Activated T-cell treated with anti-CD3 and anti-CD28 coated beads, Interleukin-2, amount 50 U/mL, for 24 hours (primary cell): ENCODE data around the gene VEZF1.

Source experiments
- DNase-seq: peaks from one replicate; pipeline ENCODE4 v3.0.0-alpha.2; 2020
- H3K27ac Mint-ChIP-seq: 2 replicates; pipeline ENCODE4 v1.8.0; 2020; ENCODE audit warnings: mild to moderate bottlenecking, mixed read lengths
- H3K27me3 Mint-ChIP-seq: 2 replicates; pipeline ENCODE4 v1.8.0; 2020; ENCODE audit warnings: mixed read lengths
- H3K36me3 Mint-ChIP-seq: 2 replicates; pipeline ENCODE4 v1.8.0; 2020; ENCODE audit warnings: low read depth, mixed read lengths
- H3K4me1 Mint-ChIP-seq: 2 replicates; pipeline ENCODE4 v1.8.0; 2020; ENCODE audit warnings: low read depth, mixed read lengths
- H3K4me3 Mint-ChIP-seq: 2 replicates; pipeline ENCODE4 v1.8.0; 2020; ENCODE audit warnings: mild to moderate bottlenecking, moderate library complexity, mixed read lengths
- H3K9me3 Mint-ChIP-seq: 2 replicates; pipeline ENCODE4 v1.8.0; 2020; ENCODE audit warnings: mixed read lengths

The VEZF1 gene

DNA sequence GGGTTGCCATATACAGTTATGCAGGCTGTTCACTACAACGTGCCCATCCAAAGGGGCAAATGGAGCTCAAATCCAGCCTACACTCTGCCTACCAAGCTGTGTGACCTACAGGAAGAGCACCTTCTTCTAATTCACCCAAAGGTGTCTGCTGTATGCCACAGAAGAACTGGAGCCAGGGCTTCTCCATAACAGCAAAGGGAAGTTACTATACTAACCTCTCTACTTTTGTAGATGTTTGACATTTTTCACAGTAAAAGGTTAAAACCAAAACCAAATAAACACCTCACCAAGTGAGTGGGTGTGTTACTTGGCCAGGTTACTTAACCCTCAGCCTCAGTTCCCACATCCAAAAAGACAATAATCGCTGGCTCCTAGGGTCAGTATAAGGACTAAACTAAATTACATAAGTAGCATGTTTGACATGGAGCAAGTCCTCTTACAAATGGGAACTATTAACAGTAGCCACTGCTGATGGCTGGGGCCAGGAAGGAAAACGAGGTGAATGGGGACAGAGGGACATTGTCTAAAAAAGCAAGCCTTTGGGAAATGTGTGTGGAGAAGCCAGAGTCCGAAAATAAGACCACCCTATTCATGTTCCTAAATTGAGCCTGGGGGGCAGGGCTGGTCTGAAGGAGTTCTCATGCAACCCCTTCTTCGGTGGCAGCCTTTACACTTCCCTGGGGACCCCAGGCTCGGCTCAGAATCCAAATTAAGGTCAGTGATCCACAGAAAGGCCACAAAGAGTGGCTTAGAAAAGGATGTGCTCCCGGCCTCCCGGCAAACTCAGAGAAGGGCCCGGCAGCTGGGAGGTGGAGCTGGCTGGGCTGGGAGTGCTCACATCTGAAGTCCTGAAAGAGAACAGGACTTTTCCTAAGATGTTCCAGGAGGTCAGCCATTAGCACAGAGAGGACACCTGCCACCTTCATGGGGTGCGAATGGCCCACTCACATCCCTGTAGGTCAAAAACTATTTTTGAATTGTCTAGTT lies 46.4 kb downstream of the VEZF1 start:
- H3K9me3 Mint-ChIP-seq: no peaks in the 10 kb centered on the region
- H3K27me3 Mint-ChIP-seq: peaks cover 16% of the 10 kb centered on the region
- no peaks in the 10 kb centered on the region for H3K36me3 Mint-ChIP-seq
- no peak overlapping the region for H3K27ac Mint-ChIP-seq
- DNase-seq: no peak
- peaks cover 26% of the 10 kb centered on the region for H3K4me1 Mint-ChIP-seq
- H3K4me3 Mint-ChIP-seq: no peak overlapping the region

- H3K9me3 Mint-ChIP-seq: no peaks in the 10 kb centered on the region
- peaks cover 15% of the 10 kb centered on the region for H3K27me3 Mint-ChIP-seq
- DNase-seq: peak; percentile 32
- H3K36me3 Mint-ChIP-seq: no peaks in the 10 kb centered on the region
- H3K4me1 Mint-ChIP-seq: peaks cover 19% of the 10 kb centered on the region
- no peak overlapping the region for H3K4me3 Mint-ChIP-seq
- no peak overlapping the region for H3K27ac Mint-ChIP-seq
Observed at GRCh38 chr17:57940653-57941329, 47.3 kb downstream of the VEZF1 start.

DNA sequence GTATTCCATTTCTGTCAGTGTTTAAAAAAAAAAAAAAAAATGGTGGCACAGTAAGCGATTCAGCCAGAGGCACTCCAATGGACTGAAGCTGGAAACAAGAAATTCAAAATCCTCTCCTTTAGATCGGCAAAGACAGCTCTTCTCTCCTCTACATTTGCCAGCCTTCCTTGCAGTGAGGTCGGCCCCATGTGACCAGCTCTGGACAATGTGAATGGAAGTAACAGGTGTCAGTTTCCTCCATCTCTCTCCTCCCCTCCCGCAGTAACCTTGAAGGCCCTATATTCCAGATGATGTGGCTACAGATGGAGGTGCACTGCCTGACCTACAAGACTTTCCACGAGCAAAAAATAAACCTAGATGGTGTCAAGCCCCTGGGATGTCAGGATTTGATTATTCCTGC lies 47.8 kb downstream of the VEZF1 start:
- Mint-ChIP-seq H3K9me3 (no peaks in the 10 kb centered on the region), H3K27ac (no peak overlapping the region), H3K36me3 (no peaks in the 10 kb centered on the region), H3K27me3 (peaks cover 15% of the 10 kb centered on the region), H3K4me3 (no peak overlapping the region), H3K4me1 (peaks cover 19% of the 10 kb centered on the region)
- DNase-seq: no peak

- Mint-ChIP-seq H3K27ac (no peak overlapping the region), H3K4me1 (peaks cover 19% of the 10 kb centered on the region), H3K27me3 (peaks cover 15% of the 10 kb centered on the region), H3K4me3 (no peak overlapping the region), H3K9me3 (no peaks in the 10 kb centered on the region), H3K36me3 (no peaks in the 10 kb centered on the region)
- DNase-seq: no peak
Observed at GRCh38 chr17:57939797-57940196, 48.3 kb downstream of the VEZF1 start.

DNA sequence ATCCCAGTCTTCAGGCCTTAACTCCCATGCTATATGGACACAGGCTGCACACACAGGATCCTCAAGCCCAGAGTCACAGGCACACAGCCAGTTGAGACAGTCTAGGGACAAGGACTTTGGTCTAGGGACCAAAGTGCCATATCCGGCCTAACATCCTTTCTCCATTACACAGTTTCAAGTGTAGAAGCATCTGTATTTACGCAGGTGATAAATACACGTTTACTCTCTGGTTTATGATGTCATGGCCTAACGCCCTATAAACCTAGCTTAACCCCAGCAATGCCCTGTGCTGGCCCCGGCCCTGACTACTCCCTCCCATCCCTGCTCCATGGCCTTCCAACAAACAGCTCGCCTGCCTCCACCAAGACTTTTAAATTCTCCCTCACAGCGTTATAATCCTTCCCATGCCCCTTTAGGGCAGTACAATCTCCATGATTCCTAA lies 50.0 kb downstream of the VEZF1 start:
- Mint-ChIP-seq H3K9me3 (no peaks in the 10 kb centered on the region), H3K4me1 (peaks cover 19% of the 10 kb centered on the region), H3K4me3 (no peak overlapping the region), H3K36me3 (no peaks in the 10 kb centered on the region), H3K27ac (no peak overlapping the region), H3K27me3 (peaks cover 15% of the 10 kb centered on the region)
- no peak for DNase-seq

DNA sequence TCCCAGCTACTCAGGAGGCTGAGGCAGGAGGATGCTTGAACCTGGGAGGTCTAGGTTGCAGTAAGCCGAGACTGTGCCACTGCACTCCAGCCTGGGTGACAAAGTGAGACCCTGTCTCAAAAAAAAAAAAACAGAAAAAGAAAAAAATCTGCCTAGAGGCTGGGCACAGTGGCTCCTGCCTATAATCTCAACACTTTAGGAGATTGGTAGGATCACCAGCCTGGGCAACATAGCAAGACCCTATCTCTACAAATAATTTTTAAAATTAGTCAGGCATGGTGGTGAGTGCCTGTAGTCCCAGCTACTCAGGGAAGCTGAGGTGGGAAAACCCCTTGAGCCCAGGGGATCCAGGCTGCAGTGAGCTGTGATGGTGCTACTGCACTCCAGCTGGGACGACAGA lies 50.6 kb downstream of the VEZF1 start:
- Mint-ChIP-seq H3K27me3 (peaks cover 15% of the 10 kb centered on the region), H3K36me3 (no peaks in the 10 kb centered on the region), H3K9me3 (no peaks in the 10 kb centered on the region), H3K4me3 (no peak overlapping the region), H3K27ac (no peak overlapping the region), H3K4me1 (peaks cover 19% of the 10 kb centered on the region)
- DNase-seq: no peak

- Mint-ChIP-seq H3K4me1 (peaks cover 16% of the 10 kb centered on the region), H3K36me3 (no peaks in the 10 kb centered on the region), H3K27ac (no peak overlapping the region), H3K4me3 (no peak overlapping the region), H3K9me3 (no peaks in the 10 kb centered on the region), H3K27me3 (peaks cover 18% of the 10 kb centered on the region)
- DNase-seq: no peak
Observed at GRCh38 chr17:57935833-57936807, 51.9 kb downstream of the VEZF1 start.

DNA sequence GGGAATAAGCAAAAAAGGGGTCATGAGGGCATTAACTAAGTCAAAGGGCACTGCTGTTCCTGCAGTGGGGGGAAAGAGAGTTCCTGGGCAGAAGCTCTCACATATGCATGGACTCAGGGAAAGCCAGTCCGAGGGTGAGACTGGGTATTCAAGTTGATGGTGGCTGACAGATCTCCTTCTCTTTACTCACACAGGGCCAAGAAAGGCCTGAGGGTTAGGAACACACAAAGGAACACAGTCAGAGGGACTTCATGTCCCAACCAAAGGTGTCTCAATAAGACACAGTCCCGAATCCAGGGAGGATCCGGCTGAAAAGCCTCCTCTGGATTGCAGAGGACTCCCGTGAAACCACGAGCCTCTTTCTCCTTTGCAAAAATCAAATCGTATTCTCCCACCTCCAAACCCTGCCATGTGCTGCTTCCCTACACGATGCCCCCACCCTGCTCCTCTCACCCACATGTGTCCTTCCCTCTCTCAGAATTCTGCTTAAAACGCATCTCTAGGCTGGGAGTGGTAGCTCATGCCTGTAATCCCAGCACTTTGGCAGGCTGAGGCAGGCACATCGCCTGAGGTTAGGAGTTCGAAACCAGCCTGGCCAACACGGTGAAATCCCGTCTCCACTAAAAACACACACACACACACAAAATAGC lies 56.4 kb downstream of the VEZF1 start:
- Mint-ChIP-seq H3K27ac (no peak overlapping the region), H3K4me1 (no peaks in the 10 kb centered on the region), H3K4me3 (no peak overlapping the region), H3K27me3 (peaks cover 13% of the 10 kb centered on the region), H3K36me3 (no peaks in the 10 kb centered on the region), H3K9me3 (no peaks in the 10 kb centered on the region)
- DNase-seq: no peak

- Mint-ChIP-seq H3K9me3 (no peaks in the 10 kb centered on the region), H3K27ac (no peak overlapping the region), H3K4me1 (no peaks in the 10 kb centered on the region), H3K4me3 (no peak overlapping the region), H3K27me3 (peaks cover 18% of the 10 kb centered on the region), H3K36me3 (no peaks in the 10 kb centered on the region)
- no peak for DNase-seq
Observed at GRCh38 chr17:57930239-57930638, 57.8 kb downstream of the VEZF1 start.

GRCh38 chr17:57929386-57929785 lies 58.7 kb downstream of the VEZF1 start:
- no peak overlapping the region for H3K27ac Mint-ChIP-seq
- H3K9me3 Mint-ChIP-seq: no peaks in the 10 kb centered on the region
- no peaks in the 10 kb centered on the region for H3K4me1 Mint-ChIP-seq
- H3K36me3 Mint-ChIP-seq: no peaks in the 10 kb centered on the region
- no peak for DNase-seq
- peaks cover 26% of the 10 kb centered on the region for H3K27me3 Mint-ChIP-seq
- no peak overlapping the region for H3K4me3 Mint-ChIP-seq

GRCh38 chr17:57928928-57929327 lies 59.1 kb downstream of the VEZF1 start:
- Mint-ChIP-seq H3K27me3 (peaks cover 28% of the 10 kb centered on the region), H3K36me3 (no peaks in the 10 kb centered on the region), H3K4me3 (no peak overlapping the region), H3K4me1 (no peaks in the 10 kb centered on the region), H3K9me3 (no peaks in the 10 kb centered on the region), H3K27ac (no peak overlapping the region)
- no peak for DNase-seq

GRCh38 chr17:57927048-57927723 lies 60.9 kb downstream of the VEZF1 start:
- DNase-seq: no peak
- H3K9me3 Mint-ChIP-seq: no peaks in the 10 kb centered on the region

GRCh38 chr17:57926723-57927047 lies 61.4 kb downstream of the VEZF1 start:
- DNase-seq: no peak
- Mint-ChIP-seq H3K27me3 (peaks cover 26% of the 10 kb centered on the region), H3K36me3 (no peaks in the 10 kb centered on the region), H3K27ac (no peak overlapping the region), H3K4me3 (no peak overlapping the region), H3K9me3 (no peaks in the 10 kb centered on the region), H3K4me1 (peaks cover 3% of the 10 kb centered on the region)

More at GRCh38 chr17:57927048-57927723, 60.9 kb downstream of the VEZF1 start:
- no peak overlapping the region for H3K4me3 Mint-ChIP-seq
- H3K4me1 Mint-ChIP-seq: peaks cover 3% of the 10 kb centered on the region
- H3K36me3 Mint-ChIP-seq: no peaks in the 10 kb centered on the region
- no peak overlapping the region for H3K27ac Mint-ChIP-seq
- H3K27me3 Mint-ChIP-seq: peaks cover 28% of the 10 kb centered on the region
